Muscle layer of colon (tissue), 2 donors: ENCODE data around the gene MRPL11.

Experiments used
- H3K27ac ChIP-seq: one replicate; pipeline ENCODE4 v1.7.0; 2013; ENCODE audit warnings: low read depth, mild to moderate bottlenecking, low read length, moderate library complexity
- H3K27me3 ChIP-seq, 2 donors: one replicate each; pipeline ENCODE4 v1.7.0; 2013; ENCODE audit warnings: low read length in 2 of 2, mild to moderate bottlenecking in 2 of 2; ENCODE audit not compliant: insufficient read depth in 2 of 2, control insufficient read depth in 1 of 2
- H3K36me3 ChIP-seq: one replicate; pipeline ENCODE4 v1.7.0; 2013; ENCODE audit warnings: mild to moderate bottlenecking, low read length; ENCODE audit not compliant: insufficient read depth
- H3K4me1 ChIP-seq: one replicate; pipeline ENCODE4 v1.7.0; 2013; ENCODE audit warnings: mild to moderate bottlenecking, low read length; ENCODE audit not compliant: insufficient read depth
- H3K4me3 ChIP-seq, 2 donors: one replicate each; pipeline ENCODE4 v1.7.0; 2013; ENCODE audit warnings: low read length in 2 of 2, low read depth in 1 of 2, mild to moderate bottlenecking in 1 of 2, moderate library complexity in 1 of 2
- H3K9ac ChIP-seq: one replicate; pipeline ENCODE4 v1.7.0; 2013; ENCODE audit warnings: low read length
- H3K9me3 ChIP-seq: one replicate; pipeline ENCODE4 v1.7.0; 2013; ENCODE audit warnings: mild to moderate bottlenecking, low read length
- donor health status: abdominal sarcoma.
- donor health status: Adenocarcinoma of cecum.

MRPL11 gene

GRCh38 chr11:66411323-66411722 lies 27.3 kb downstream of the MRPL11 start:
- H3K27me3 ChIP-seq: no peaks in the 10 kb centered on the region
- peaks cover 46% of the 10 kb centered on the region for H3K4me1 ChIP-seq
- H3K36me3 ChIP-seq: peaks cover 1% of the 10 kb centered on the region
- H3K27ac ChIP-seq: peak overlapping the region; percentile 4
- peak overlapping the region; percentile 19 for H3K9ac ChIP-seq
- peak overlapping the region; percentile 27 to 62 for H3K4me3 ChIP-seq
- H3K9me3 ChIP-seq: no peaks in the 10 kb centered on the region

GRCh38 chr11:66410191-66410590 lies 28.5 kb downstream of the MRPL11 start:
- Histone ChIP-seq H3K27me3 (no peaks in the 10 kb centered on the region), H3K4me3 (peak overlapping the region in 1 of 2 donors; percentile 62), H3K4me1 (peaks cover 46% of the 10 kb centered on the region), H3K27ac (peak overlapping the region; percentile 90), H3K9ac (peak overlapping the region; percentile 92), H3K9me3 (no peaks in the 10 kb centered on the region), H3K36me3 (no peaks in the 10 kb centered on the region)

- peak overlapping the region; percentile 92 for H3K9ac ChIP-seq
- no peaks in the 10 kb centered on the region for H3K36me3 ChIP-seq
- peak overlapping the region; percentile 34 to 62 for H3K4me3 ChIP-seq
- H3K4me1 ChIP-seq: peaks cover 43% of the 10 kb centered on the region
- peak overlapping the region; percentile 90 for H3K27ac ChIP-seq
- no peaks in the 10 kb centered on the region for H3K9me3 ChIP-seq
- no peaks in the 10 kb centered on the region for H3K27me3 ChIP-seq
These were observed 29.4 kb downstream of the MRPL11 start for GRCh38 chr11:66409226-66409625.

GRCh38 chr11:66408488-66409214 lies 30.0 kb downstream of the MRPL11 start:
- Histone ChIP-seq H3K4me3 (peak overlapping the region in 1 of 2 donors; percentile 62), H3K27ac (peak overlapping the region; percentile 90), H3K27me3 (no peaks in the 10 kb centered on the region)

GRCh38 chr11:66407651-66408050 lies 31.0 kb downstream of the MRPL11 start:
- Histone ChIP-seq H3K36me3 (no peaks in the 10 kb centered on the region), H3K27ac (no peak overlapping the region), H3K9ac (no peak overlapping the region), H3K4me1 (peaks cover 27% of the 10 kb centered on the region), H3K9me3 (no peaks in the 10 kb centered on the region), H3K4me3 (no peak overlapping the region), H3K27me3 (no peaks in the 10 kb centered on the region)

More at GRCh38 chr11:66408488-66409214, 30.0 kb downstream of the MRPL11 start:
- Histone ChIP-seq H3K4me1 (peaks cover 37% of the 10 kb centered on the region), H3K9me3 (no peaks in the 10 kb centered on the region), H3K36me3 (no peaks in the 10 kb centered on the region), H3K9ac (no peak overlapping the region)

GRCh38 chr11:66393954-66394353 lies 44.7 kb downstream of the MRPL11 start:
- Histone ChIP-seq H3K4me3 (no peak overlapping the region), H3K36me3 (no peaks in the 10 kb centered on the region), H3K9ac (no peak overlapping the region), H3K27ac (no peak overlapping the region), H3K27me3 (no peaks in the 10 kb centered on the region), H3K4me1 (no peaks in the 10 kb centered on the region), H3K9me3 (no peaks in the 10 kb centered on the region)

- Histone ChIP-seq H3K9ac (no peak overlapping the region), H3K9me3 (no peaks in the 10 kb centered on the region), H3K27me3 (no peaks in the 10 kb centered on the region), H3K36me3 (no peaks in the 10 kb centered on the region), H3K4me1 (peaks cover 3% of the 10 kb centered on the region), H3K27ac (no peak overlapping the region), H3K4me3 (no peak overlapping the region)
These were observed 47.3 kb downstream of the MRPL11 start for GRCh38 chr11:66391322-66391721.

- Histone ChIP-seq H3K27ac (no peak overlapping the region), H3K4me1 (peaks cover 7% of the 10 kb centered on the region), H3K36me3 (no peaks in the 10 kb centered on the region), H3K27me3 (no peaks in the 10 kb centered on the region), H3K4me3 (no peak overlapping the region), H3K9me3 (no peaks in the 10 kb centered on the region), H3K9ac (no peak overlapping the region)
These were observed 49.8 kb downstream of the MRPL11 start for GRCh38 chr11:66388780-66389386.

GRCh38 chr11:66386171-66387069 lies 52.2 kb downstream of the MRPL11 start:
- peaks cover 7% of the 10 kb centered on the region for H3K4me1 ChIP-seq
- peak overlapping the region in 1 of 2 donors; percentile 45 for H3K4me3 ChIP-seq
- H3K9ac ChIP-seq: no peak overlapping the region
- no peaks in the 10 kb centered on the region for H3K27me3 ChIP-seq
- no peak overlapping the region for H3K27ac ChIP-seq
- no peaks in the 10 kb centered on the region for H3K36me3 ChIP-seq
- no peaks in the 10 kb centered on the region for H3K9me3 ChIP-seq
